Activated CD8-positive, alpha-beta memory T cell treated with anti-CD3 and anti-CD28 coated beads, Interleukin-2, amount 10 ng/mL, durations not matched to agents 7 days and 5 days (primary cell): ENCODE measurements around the gene PTGS2. TPM values are rescaled to one million over a fixed set of nuclear protein-coding genes. Genes with fewer than 3 reads are reported as not detected.

Experiments used
- ATAC-seq: fragments of 150-1000 bp; cut with Tn5 transposase; one replicate; pipeline ENCODE4 v1.10.0; 2021; ENCODE audit warnings: moderate library complexity
- CTCF ChIA-PET: fragments of 350-600 bp; sonication (Branson Sonifier 250); formaldehyde crosslinking; loops from one replicate; lab custom pipeline; 2021; ENCODE audit warnings: antibody characterized with exemption; lab: Charles Lee
- DNase-seq: peaks from one replicate; pipeline ENCODE4 v3.0.0-alpha.2; 2020
- H3K27ac Mint-ChIP-seq: one replicate; pipeline ENCODE4 v1.8.0; 2021; ENCODE audit warnings: mild to moderate bottlenecking, mixed read lengths
- H3K27me3 Mint-ChIP-seq: one replicate; pipeline ENCODE4 v1.8.0; 2021; ENCODE audit warnings: mixed read lengths
- H3K36me3 Mint-ChIP-seq: one replicate; pipeline ENCODE4 v1.8.0; 2021; ENCODE audit warnings: mild to moderate bottlenecking, mixed read lengths
- H3K4me1 Mint-ChIP-seq: one replicate; pipeline ENCODE4 v1.8.0; 2021; ENCODE audit warnings: mixed read lengths
- H3K4me3 Mint-ChIP-seq: one replicate; pipeline ENCODE4 v1.8.0; 2021; ENCODE audit warnings: mild to moderate bottlenecking, moderate library complexity, mixed read lengths
- H3K9me3 Mint-ChIP-seq: one replicate; pipeline ENCODE4 v1.8.0; 2022; ENCODE audit warnings: low read depth, mixed read lengths
- total RNA-seq, 2 experiments: library from RNA; stranded (reverse); gene quantifications; one replicate each; pipeline ENCODE4 v1.2.3, GENCODE V29; 2021

The PTGS2 gene
- total RNA-seq, 2 experiments from 2014 or later: 2.2 TPM; not detected in 1

- H3K4me3 Mint-ChIP-seq: no peak overlapping the region
- H3K27ac Mint-ChIP-seq: no peak overlapping the region
- CTCF ChIA-PET: interaction anchor here (1.1 kb wide), 1 partner anchor 9 kb away, joined by 4 read pairs; no protein-coding TSS in a partner anchor
- peaks cover 9% of the 10 kb centered on the region for H3K4me1 Mint-ChIP-seq
- ATAC-seq: no peak
- H3K36me3 Mint-ChIP-seq: no peaks in the 10 kb centered on the region
- no peaks in the 10 kb centered on the region for H3K9me3 Mint-ChIP-seq
- H3K27me3 Mint-ChIP-seq: peaks cover 16% of the 10 kb centered on the region
- DNase-seq: no peak
Observed at GRCh38 chr1:186626356-186626932, 53.8 kb downstream of the PTGS2 start.

- Mint-ChIP-seq H3K27ac (no peak overlapping the region), H3K9me3 (no peaks in the 10 kb centered on the region), H3K27me3 (peaks cover 11% of the 10 kb centered on the region), H3K4me1 (peaks cover 24% of the 10 kb centered on the region), H3K4me3 (no peak overlapping the region), H3K36me3 (no peaks in the 10 kb centered on the region)
- no peak for ATAC-seq
- no peak for DNase-seq
- CTCF ChIA-PET: no interaction called here
Observed at GRCh38 chr1:186623551-186623950, 56.7 kb downstream of the PTGS2 start.

Other genes starting within 250 kb of the PTGS2 start
- not detected for gene PDC, start 219.3 kb downstream of the PTGS2 start, total RNA-seq
- 1 to 10 TPM in 1 of 2 experiments, not detected in 1; 2.0 TPM for gene PLA2G4A, start 148.5 kb upstream of the PTGS2 start, total RNA-seq